GM12874 (cell line): ENCODE results near the gene IGLON5.

Experiments used
- CTCF ChIP-seq: IDR thresholded peaks from 2 replicates; pipeline ENCODE4 v1.5.1; 2011; ENCODE audit warnings: low read depth, mild to moderate bottlenecking, control low read depth, low read length, moderate library complexity; ENCODE audit not compliant: insufficient read depth

IGLON5 gene

GRCh38 chr19:51296336-51297093 is 14.9 kb upstream of the IGLON5 start:
- no peak for TF ChIP-seq CTCF

GRCh38 chr19:51297406-51297805 is 14.0 kb upstream of the IGLON5 start:
- TF ChIP-seq CTCF: no peak

- TF ChIP-seq CTCF: no peak
Measured at GRCh38 chr19:51301266-51301665, 10.2 kb upstream of the IGLON5 start.

GRCh38 chr19:51305479-51305878 is 6.0 kb upstream of the IGLON5 start:
- TF ChIP-seq CTCF: no peak

- no peak for TF ChIP-seq CTCF
Measured at GRCh38 chr19:51316688-51317087, 5.2 kb downstream of the IGLON5 start.

GRCh38 chr19:51317376-51317775 is 5.9 kb downstream of the IGLON5 start:
- no peak for TF ChIP-seq CTCF

GRCh38 chr19:51317968-51318367 is 6.5 kb downstream of the IGLON5 start:
- no peak for TF ChIP-seq CTCF
